Smooth muscle cell of the brain vasculature (primary cell): ENCODE measurements around the gene LMF1.
"Not testable (repeated sequence)": the region's sequence is repeated elsewhere in the genome, so short reads cannot be mapped to it uniquely, and the experiment has no call there.

Experiments
- DNase-seq: peaks from one replicate; pipeline ENCODE4 v3.0.0-alpha.2; 2012; ENCODE audit warnings: low read depth, low spot score

Gene LMF1

GRCh38 chr16:895371-895770 is 75.4 kb downstream of the LMF1 start:
- DNase-seq = no peak

GRCh38 chr16:894841-895240 is 75.9 kb downstream of the LMF1 start:
- no peak for DNase-seq

GRCh38 chr16:894136-894535 is 76.6 kb downstream of the LMF1 start:
- DNase-seq = no peak

- DNase-seq = no peak
These were observed 77.4 kb downstream of the LMF1 start for GRCh38 chr16:893360-893759.

GRCh38 chr16:892536-893255 is 78.1 kb downstream of the LMF1 start:
- DNase-seq = no peak

- DNase-seq = no peak
These were observed 78.8 kb downstream of the LMF1 start for GRCh38 chr16:892006-892405.

- no peak for DNase-seq
These were observed 79.4 kb downstream of the LMF1 start for GRCh38 chr16:891353-891740.

- DNase-seq = no peak
These were observed 80.0 kb downstream of the LMF1 start for GRCh38 chr16:890716-891352.

GRCh38 chr16:890217-890616 is 80.6 kb downstream of the LMF1 start:
- DNase-seq = no peak

- no peak for DNase-seq
These were observed 81.2 kb downstream of the LMF1 start for GRCh38 chr16:889586-889985.

GRCh38 chr16:888901-889570 is 81.7 kb downstream of the LMF1 start:
- DNase-seq = no peak

- not testable (repeated sequence) for DNase-seq
These were observed 82.3 kb downstream of the LMF1 start for GRCh38 chr16:888456-888855.

GRCh38 chr16:887846-888245 is 82.9 kb downstream of the LMF1 start:
- DNase-seq = no peak

- no peak for DNase-seq
These were observed 83.7 kb downstream of the LMF1 start for GRCh38 chr16:886802-887731.

- no peak for DNase-seq
These were observed 84.7 kb downstream of the LMF1 start for GRCh38 chr16:886084-886543.

- DNase-seq = no peak
These were observed 85.4 kb downstream of the LMF1 start for GRCh38 chr16:885391-885790.

- DNase-seq = no peak
These were observed 86.6 kb downstream of the LMF1 start for GRCh38 chr16:884232-884631.

- DNase-seq = no peak
These were observed 87.0 kb downstream of the LMF1 start for GRCh38 chr16:883781-884180.

GRCh38 chr16:883340-883739 is 87.4 kb downstream of the LMF1 start:
- DNase-seq = no peak

GRCh38 chr16:882671-883070 is 88.1 kb downstream of the LMF1 start:
- not testable (repeated sequence) for DNase-seq

GRCh38 chr16:882256-882655 is 88.5 kb downstream of the LMF1 start:
- DNase-seq = no peak
